ENCODE results near the gene VEPH1. TPM values are rescaled to one million over a fixed set of nuclear protein-coding genes. Genes with fewer than 3 reads are reported as not detected.

VEPH1 gene
- total RNA-seq, 2 donors from 2014 or later = not detected

- no peaks in the 10 kb centered on the region for H3K36me3 Mint-ChIP-seq (ENCODE audit: low read depth)
- peaks cover 18% of the 10 kb centered on the region for H3K27me3 Mint-ChIP-seq
- no peak overlapping the region for H3K27ac Mint-ChIP-seq
- H3K4me3 Mint-ChIP-seq = no peak overlapping the region
- H3K9me3 Mint-ChIP-seq = no peaks in the 10 kb centered on the region
- no peaks in the 10 kb centered on the region for H3K4me1 Mint-ChIP-seq
- ATAC-seq (replicated peaks) = no peak
Observed at GRCh38 chr3:157508461-157508860, 5.2 kb upstream of the VEPH1 start.

DNA sequence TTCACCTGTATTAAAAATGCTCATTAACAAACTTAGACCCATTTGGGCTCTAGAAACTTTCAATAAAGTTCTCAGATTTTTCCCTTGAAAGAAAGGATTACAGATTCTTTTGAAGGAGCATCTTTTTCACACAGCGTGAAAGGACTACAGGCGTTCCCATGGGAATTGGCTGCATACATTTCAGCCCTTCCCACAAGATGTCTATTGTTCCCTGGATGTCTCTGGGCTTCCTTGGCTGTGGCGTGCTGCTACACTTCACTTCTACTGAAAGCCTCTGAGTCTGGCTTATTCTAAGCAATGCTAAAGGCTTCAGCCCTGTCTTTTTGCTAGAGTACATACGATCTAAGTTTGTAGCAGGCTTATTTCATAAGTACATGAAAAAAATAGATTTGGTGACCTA lies 1.4 kb downstream of the VEPH1 start:
- Mint-ChIP-seq H3K27ac (no peak overlapping the region), H3K4me1 (peaks cover 4% of the 10 kb centered on the region), H3K27me3 (peaks cover 41% of the 10 kb centered on the region), H3K36me3 (ENCODE audit: low read depth) (no peaks in the 10 kb centered on the region), H3K4me3 (no peak overlapping the region), H3K9me3 (no peaks in the 10 kb centered on the region)
- ATAC-seq (replicated peaks) = no peak

DNA sequence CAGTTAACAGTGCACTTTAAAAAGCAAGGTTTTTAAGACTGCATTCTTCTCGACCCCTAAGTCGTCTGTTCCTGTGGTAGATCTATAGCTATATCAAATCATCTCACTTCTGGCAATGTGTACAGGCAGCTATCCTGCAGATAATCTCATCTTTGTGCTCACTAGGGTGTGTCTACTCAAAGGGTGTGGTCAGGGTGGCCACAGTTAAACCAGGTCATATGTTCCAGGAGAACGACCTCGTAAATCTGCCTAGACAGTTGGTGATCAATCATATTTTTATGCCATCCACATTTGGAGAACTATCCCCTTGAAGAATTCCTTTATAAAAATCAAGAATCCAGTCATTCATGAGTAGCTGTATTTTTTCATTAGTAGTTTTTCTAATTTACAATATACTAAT lies 3.0 kb downstream of the VEPH1 start:
- no peak for ATAC-seq (replicated peaks)
- no peaks in the 10 kb centered on the region for H3K9me3 Mint-ChIP-seq

GRCh38 chr3:157499342-157499963 lies 3.8 kb downstream of the VEPH1 start:
- Mint-ChIP-seq H3K4me3 (peak overlapping the region; percentile 26), H3K9me3 (no peaks in the 10 kb centered on the region), H3K4me1 (peaks cover 4% of the 10 kb centered on the region), H3K27me3 (peaks cover 36% of the 10 kb centered on the region), H3K27ac (no peak overlapping the region), H3K36me3 (ENCODE audit: low read depth) (no peaks in the 10 kb centered on the region)
- no peak for ATAC-seq (replicated peaks)

More for the DNA sequence above, 3.0 kb downstream of the VEPH1 start:
- Mint-ChIP-seq H3K4me1 (peaks cover 4% of the 10 kb centered on the region), H3K27me3 (peaks cover 36% of the 10 kb centered on the region), H3K4me3 (no peak overlapping the region), H3K36me3 (ENCODE audit: low read depth) (no peaks in the 10 kb centered on the region), H3K27ac (no peak overlapping the region)

- H3K9me3 Mint-ChIP-seq = no peaks in the 10 kb centered on the region
- H3K27me3 Mint-ChIP-seq = peaks cover 39% of the 10 kb centered on the region
- H3K4me1 Mint-ChIP-seq = peaks cover 4% of the 10 kb centered on the region
- H3K27ac Mint-ChIP-seq = no peak overlapping the region
- no peaks in the 10 kb centered on the region for H3K36me3 Mint-ChIP-seq (ENCODE audit: low read depth)
- no peak for ATAC-seq (replicated peaks)
- no peak overlapping the region for H3K4me3 Mint-ChIP-seq
Observed at GRCh38 chr3:157498371-157498770, 4.8 kb downstream of the VEPH1 start.

DNA sequence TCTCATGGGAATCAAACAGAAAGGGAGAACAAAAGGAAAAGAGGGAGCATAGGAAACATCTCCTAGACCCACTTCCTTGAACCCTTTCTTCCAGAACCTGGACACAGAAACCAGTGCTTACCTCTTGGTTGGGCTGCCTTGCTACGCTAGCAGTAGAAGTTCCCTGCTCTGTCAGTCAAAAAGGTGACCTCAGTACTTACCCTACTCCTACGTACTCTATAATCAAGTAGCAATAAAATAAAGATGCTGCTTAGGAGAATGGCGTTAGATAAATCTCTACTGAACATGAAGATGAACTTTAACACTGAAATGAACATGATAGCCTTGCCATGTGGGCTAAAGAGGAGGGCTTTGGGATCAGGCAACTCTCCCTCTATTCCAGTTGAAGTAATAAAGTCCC lies 7.4 kb downstream of the VEPH1 start:
- no peaks in the 10 kb centered on the region for H3K36me3 Mint-ChIP-seq (ENCODE audit: low read depth)
- peaks cover 33% of the 10 kb centered on the region for H3K27me3 Mint-ChIP-seq
- no peak for ATAC-seq (replicated peaks)
- H3K9me3 Mint-ChIP-seq = no peaks in the 10 kb centered on the region
- peaks cover 4% of the 10 kb centered on the region for H3K4me1 Mint-ChIP-seq
- no peak overlapping the region for H3K27ac Mint-ChIP-seq
- H3K4me3 Mint-ChIP-seq = no peak overlapping the region

- no peak for ATAC-seq (replicated peaks)
- H3K36me3 Mint-ChIP-seq (ENCODE audit: low read depth) = no peaks in the 10 kb centered on the region
- no peak overlapping the region for H3K27ac Mint-ChIP-seq
- H3K4me3 Mint-ChIP-seq = no peak overlapping the region
- no peaks in the 10 kb centered on the region for H3K9me3 Mint-ChIP-seq
- peaks cover 1% of the 10 kb centered on the region for H3K4me1 Mint-ChIP-seq
- peaks cover 26% of the 10 kb centered on the region for H3K27me3 Mint-ChIP-seq
Observed at GRCh38 chr3:157494581-157495281, 8.5 kb downstream of the VEPH1 start.

DNA sequence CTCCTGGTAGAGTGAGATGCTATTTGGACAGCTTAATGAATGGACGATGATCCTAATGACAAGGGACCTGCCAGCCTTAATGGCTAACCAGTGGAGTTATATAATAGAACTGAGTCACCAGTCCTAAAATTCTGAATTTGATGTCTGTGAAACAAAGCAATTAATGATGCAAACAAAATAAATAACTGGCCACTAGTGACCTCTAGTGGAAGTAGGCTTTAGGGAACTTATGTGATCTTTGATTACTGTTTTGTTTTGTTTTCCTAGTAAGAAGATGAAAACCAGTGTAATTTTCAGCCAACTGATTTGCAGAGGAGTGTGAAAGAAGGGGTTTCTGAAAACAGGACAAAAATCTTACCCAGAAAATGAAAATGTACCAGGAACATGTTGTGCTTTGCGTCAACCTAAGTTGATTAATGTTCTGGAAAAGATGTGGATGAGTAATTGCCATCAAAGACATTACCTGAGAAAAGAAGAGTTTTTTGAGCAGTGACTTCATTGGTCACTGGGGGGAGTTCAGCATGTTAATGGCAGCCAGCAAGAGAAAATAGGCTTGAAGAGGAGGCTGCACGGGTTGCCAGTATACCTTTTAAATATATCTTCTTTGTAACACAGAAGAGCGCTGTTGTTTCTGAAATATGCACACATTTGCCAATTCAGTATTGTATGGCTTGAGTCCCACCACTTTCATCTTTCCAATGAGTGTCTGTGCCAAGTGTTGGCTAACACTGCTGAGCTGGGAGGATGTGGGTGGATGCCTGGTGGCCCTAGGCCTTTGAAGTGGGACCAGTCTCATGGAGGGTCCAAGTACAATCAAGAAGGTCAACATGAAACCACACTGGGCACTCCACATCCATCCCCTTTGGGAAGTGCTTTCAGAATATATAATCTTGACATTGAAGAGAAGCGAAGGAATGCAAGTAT lies 9.3 kb downstream of the VEPH1 start:
- ATAC-seq (replicated peaks) = no peak
- no peak overlapping the region for H3K4me3 Mint-ChIP-seq
- no peaks in the 10 kb centered on the region for H3K4me1 Mint-ChIP-seq
- no peaks in the 10 kb centered on the region for H3K36me3 Mint-ChIP-seq (ENCODE audit: low read depth)
- H3K27me3 Mint-ChIP-seq = peaks cover 28% of the 10 kb centered on the region
- no peak overlapping the region for H3K27ac Mint-ChIP-seq
- no peaks in the 10 kb centered on the region for H3K9me3 Mint-ChIP-seq

GRCh38 chr3:157491136-157491535 lies 12.1 kb downstream of the VEPH1 start:
- Mint-ChIP-seq H3K4me3 (no peak overlapping the region), H3K4me1 (no peaks in the 10 kb centered on the region), H3K36me3 (ENCODE audit: low read depth) (no peaks in the 10 kb centered on the region), H3K9me3 (no peaks in the 10 kb centered on the region), H3K27ac (no peak overlapping the region), H3K27me3 (peaks cover 18% of the 10 kb centered on the region)
- ATAC-seq (replicated peaks) = no peak

- no peak for ATAC-seq (replicated peaks)
- Mint-ChIP-seq H3K27me3 (peaks cover 18% of the 10 kb centered on the region), H3K4me1 (no peaks in the 10 kb centered on the region), H3K4me3 (no peak overlapping the region), H3K27ac (no peak overlapping the region), H3K9me3 (no peaks in the 10 kb centered on the region), H3K36me3 (ENCODE audit: low read depth) (no peaks in the 10 kb centered on the region)
Observed at GRCh38 chr3:157488144-157488543, 15.1 kb downstream of the VEPH1 start.

GRCh38 chr3:157487339-157487738 lies 15.9 kb downstream of the VEPH1 start:
- no peak overlapping the region for H3K27ac Mint-ChIP-seq
- no peaks in the 10 kb centered on the region for H3K36me3 Mint-ChIP-seq (ENCODE audit: low read depth)
- ATAC-seq (replicated peaks) = no peak
- no peaks in the 10 kb centered on the region for H3K4me1 Mint-ChIP-seq
- peaks cover 17% of the 10 kb centered on the region for H3K27me3 Mint-ChIP-seq
- H3K9me3 Mint-ChIP-seq = no peaks in the 10 kb centered on the region
- no peak overlapping the region for H3K4me3 Mint-ChIP-seq

- Mint-ChIP-seq H3K27ac (no peak overlapping the region), H3K4me3 (no peak overlapping the region), H3K36me3 (ENCODE audit: low read depth) (no peaks in the 10 kb centered on the region), H3K9me3 (no peaks in the 10 kb centered on the region), H3K4me1 (no peaks in the 10 kb centered on the region), H3K27me3 (peaks cover 9% of the 10 kb centered on the region)
- no peak for ATAC-seq (replicated peaks)
Observed at GRCh38 chr3:157479464-157480243, 23.6 kb downstream of the VEPH1 start.

DNA sequence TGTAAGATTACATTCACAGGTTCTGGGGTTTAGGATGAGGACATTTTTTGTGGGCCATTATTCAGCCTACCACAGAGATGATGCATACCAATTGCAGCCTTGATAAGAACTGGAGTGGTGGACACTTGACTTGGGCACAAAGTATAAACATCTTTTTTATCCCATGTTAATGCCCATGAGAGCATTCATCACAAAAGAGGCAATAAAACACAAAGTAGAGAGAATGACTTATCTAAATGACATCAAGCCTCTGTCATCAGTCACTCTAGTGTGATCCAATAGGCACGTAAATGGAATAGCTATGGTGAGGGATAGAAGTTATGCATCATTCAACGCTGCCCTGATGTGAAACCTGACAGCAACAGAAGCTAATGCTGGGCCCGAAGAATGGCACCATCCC lies 25.8 kb downstream of the VEPH1 start:
- Mint-ChIP-seq H3K9me3 (no peaks in the 10 kb centered on the region), H3K36me3 (ENCODE audit: low read depth) (no peaks in the 10 kb centered on the region), H3K27me3 (peaks cover 3% of the 10 kb centered on the region), H3K4me3 (no peak overlapping the region), H3K4me1 (no peaks in the 10 kb centered on the region), H3K27ac (no peak overlapping the region)
- ATAC-seq (replicated peaks) = no peak

DNA sequence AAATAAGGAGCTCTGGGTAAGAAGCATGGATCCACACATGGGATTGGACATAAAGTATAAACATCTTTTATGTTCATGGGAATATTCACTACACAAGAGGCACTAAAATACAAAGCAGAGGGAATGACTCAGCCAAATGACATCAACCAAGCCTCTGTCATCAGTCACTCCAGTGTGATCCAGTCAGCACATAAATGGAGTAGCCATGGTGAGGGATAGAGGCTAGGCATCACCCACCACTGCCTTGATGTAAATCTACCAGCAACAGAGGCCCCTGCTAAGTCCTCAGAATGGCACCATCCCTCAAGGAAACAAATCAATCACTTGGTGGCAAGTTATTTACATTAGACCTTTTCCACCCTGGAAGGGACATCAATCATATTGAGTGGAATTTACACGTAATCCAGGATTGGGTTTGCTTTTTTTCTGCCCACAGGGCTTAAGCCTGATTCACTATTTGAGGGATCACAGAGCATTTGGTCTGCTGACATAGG lies 27.2 kb downstream of the VEPH1 start:
- Mint-ChIP-seq H3K27me3 (peaks cover 3% of the 10 kb centered on the region), H3K4me1 (no peaks in the 10 kb centered on the region), H3K4me3 (no peak overlapping the region), H3K36me3 (ENCODE audit: low read depth) (no peaks in the 10 kb centered on the region), H3K27ac (no peak overlapping the region), H3K9me3 (no peaks in the 10 kb centered on the region)
- ATAC-seq (replicated peaks) = no peak

All from activated T-helper 17 cell treated with anti-CD3 and anti-CD28 coated beads, Interleukin-2, amount 50 U/mL, for 72 hours (primary cell).